GM21360 (cell line): ENCODE measurements around the gene SKOR1.

Experiments used
- ATAC-seq: cut with Tn5 transposase; IDR thresholded peaks from one replicate; pipeline ENCODE4 v1.9.1; 2021; ENCODE audit warnings: mild to moderate bottlenecking, moderate library complexity; ENCODE audit not compliant: unreplicated experiment

The SKOR1 gene

GRCh38 chr15:67792250-67792942, 32.9 kb upstream of the SKOR1 start:
- no peak for ATAC-seq

GRCh38 chr15:67794832-67795574, 30.3 kb upstream of the SKOR1 start:
- no peak for ATAC-seq

GRCh38 chr15:67796196-67797127, 28.8 kb upstream of the SKOR1 start:
- ATAC-seq, result no peak

- no peak for ATAC-seq
Observed at GRCh38 chr15:67799801-67800205, 25.5 kb upstream of the SKOR1 start.

- ATAC-seq, result no peak
Observed at GRCh38 chr15:67801142-67801541, 24.2 kb upstream of the SKOR1 start.

- no peak for ATAC-seq
Observed at GRCh38 chr15:67801926-67802914, 23.1 kb upstream of the SKOR1 start.

GRCh38 chr15:67803299-67803698, 22.0 kb upstream of the SKOR1 start:
- no peak for ATAC-seq

GRCh38 chr15:67803996-67804843, 21.1 kb upstream of the SKOR1 start:
- no peak for ATAC-seq

- no peak for ATAC-seq
Observed at GRCh38 chr15:67805008-67805665, 20.2 kb upstream of the SKOR1 start.

GRCh38 chr15:67805666-67806516, 19.4 kb upstream of the SKOR1 start:
- ATAC-seq, result no peak

GRCh38 chr15:67806536-67806935, 18.8 kb upstream of the SKOR1 start:
- no peak for ATAC-seq

GRCh38 chr15:67807141-67807540, 18.2 kb upstream of the SKOR1 start:
- no peak for ATAC-seq

- no peak for ATAC-seq
Observed at GRCh38 chr15:67807836-67808235, 17.5 kb upstream of the SKOR1 start.

GRCh38 chr15:67808821-67809220, 16.5 kb upstream of the SKOR1 start:
- no peak for ATAC-seq

- no peak for ATAC-seq
Observed at GRCh38 chr15:67809441-67809840, 15.9 kb upstream of the SKOR1 start.

GRCh38 chr15:67809866-67810265, 15.4 kb upstream of the SKOR1 start:
- no peak for ATAC-seq

- no peak for ATAC-seq
Observed at GRCh38 chr15:67812241-67812644, 13.1 kb upstream of the SKOR1 start.

- no peak for ATAC-seq
Observed at GRCh38 chr15:67813104-67813634, 12.1 kb upstream of the SKOR1 start.
